KMS-11 (cell line): ENCODE data around the gene VTN.
A peak's percentile ranks its signal among the peaks of the same experiment; 100 is the strongest.
"Not testable (repeated sequence)": the region's sequence is repeated elsewhere in the genome, so short reads cannot be mapped to it uniquely, and the experiment has no call there.

Experiments
- H2AFZ ChIP-seq: fragments of 200-600 bp; sonication (generic); 2 replicates; pipeline ENCODE4 v1.6.1; 2016; ENCODE audit warnings: antibody characterized with exemption, mixed run types, low read depth
- H3K27ac ChIP-seq: fragments of 200-600 bp; sonication (generic); 2 replicates; pipeline ENCODE4 v1.6.1; 2016; ENCODE audit warnings: mild to moderate bottlenecking, mixed run types
- H3K27me3 ChIP-seq: fragments of 200-600 bp; sonication (generic); 2 replicates; pipeline ENCODE4 v1.6.1; 2017; ENCODE audit warnings: mild to moderate bottlenecking, low read depth, mixed run types, moderate library complexity; ENCODE audit not compliant: insufficient read depth
- H3K36me3 ChIP-seq: fragments of 200-600 bp; sonication (generic); 2 replicates; pipeline ENCODE4 v1.6.1; 2017; ENCODE audit warnings: mild to moderate bottlenecking, mixed run types; ENCODE audit not compliant: insufficient read depth
- H3K4me1 ChIP-seq: fragments of 200-600 bp; sonication (generic); 2 replicates; pipeline ENCODE4 v1.6.1; 2016; ENCODE audit warnings: mild to moderate bottlenecking, low read depth, mixed run types; ENCODE audit not compliant: poor library complexity, severe bottlenecking
- H3K4me2 ChIP-seq: fragments of 200-600 bp; sonication (generic); 2 replicates; pipeline ENCODE4 v1.7.0; 2016; ENCODE audit warnings: mild to moderate bottlenecking, mixed run types
- H3K4me3 ChIP-seq: fragments of 200-600 bp; sonication (generic); IDR thresholded peaks from 2 replicates; pipeline ENCODE4 v1.6.1; 2017; ENCODE audit warnings: low read depth, low read length, mixed read lengths; ENCODE audit not compliant: insufficient read depth
- H3K79me2 ChIP-seq: fragments of 200-600 bp; sonication (generic); 2 replicates; pipeline ENCODE4 v1.6.1; 2016; ENCODE audit warnings: low read depth, mixed run types; ENCODE audit not compliant: insufficient read depth
- H3K9ac ChIP-seq: fragments of 200-600 bp; sonication (generic); 2 replicates; pipeline ENCODE4 v1.6.1; 2016; ENCODE audit warnings: mild to moderate bottlenecking, mixed run types
- H4K20me1 ChIP-seq: fragments of 200-600 bp; sonication (generic); 2 replicates; pipeline ENCODE4 v1.6.1; 2016; ENCODE audit warnings: mild to moderate bottlenecking, mixed run types; ENCODE audit not compliant: insufficient read depth
- CTCF ChIP-seq: fragments of 200-600 bp; sonication (generic); conservative IDR thresholded peaks from 2 replicates; pipeline ENCODE4 v1.6.1; 2017; ENCODE audit warnings: low read depth, mild to moderate bottlenecking, antibody characterized with exemption, low read length, moderate library complexity, mixed read lengths

Gene VTN

GRCh38 chr17:28339431-28339830 is 30.7 kb downstream of the VTN start:
- H3K79me2 ChIP-seq, result no peaks in the 10 kb centered on the region; the same call in 1 of the 2 replicates
- H4K20me1 ChIP-seq, result no peaks in the 10 kb centered on the region
- TF ChIP-seq CTCF, result no peak
- no peak overlapping the region for H2AFZ ChIP-seq
- no peak overlapping the region for H3K4me2 ChIP-seq
- no peak overlapping the region for H3K9ac ChIP-seq
- no peaks in the 10 kb centered on the region for H3K36me3 ChIP-seq
- no peak overlapping the region for H3K27ac ChIP-seq
- no peak overlapping the region for H3K4me3 ChIP-seq
- H3K4me1 ChIP-seq, result peaks cover 10% of the 10 kb centered on the region
- H3K27me3 ChIP-seq, result no peaks in the 10 kb centered on the region

GRCh38 chr17:28338769-28339212 is 31.3 kb downstream of the VTN start:
- H3K79me2 ChIP-seq, H3K4me3 ChIP-seq, H3K27me3 ChIP-seq, H3K4me2 ChIP-seq, H3K9ac ChIP-seq, H2AFZ ChIP-seq, H4K20me1 ChIP-seq, H3K36me3 ChIP-seq, H3K27ac ChIP-seq: not testable (repeated sequence)
- peaks cover 15% of the 10 kb centered on the region for H3K4me1 ChIP-seq

GRCh38 chr17:28338056-28338768 is 31.9 kb downstream of the VTN start:
- H3K79me2 ChIP-seq, result no peaks in the 10 kb centered on the region; the same call in 1 of the 2 replicates
- no peak overlapping the region for H3K4me2 ChIP-seq
- no peak overlapping the region for H3K27ac ChIP-seq
- no peaks in the 10 kb centered on the region for H3K36me3 ChIP-seq
- no peaks in the 10 kb centered on the region for H3K27me3 ChIP-seq
- no peak overlapping the region for H2AFZ ChIP-seq
- H3K9ac ChIP-seq, result no peak overlapping the region
- no peak for TF ChIP-seq CTCF
- peaks cover 15% of the 10 kb centered on the region for H3K4me1 ChIP-seq
- no peak overlapping the region for H3K4me3 ChIP-seq
- H4K20me1 ChIP-seq, result no peaks in the 10 kb centered on the region

GRCh38 chr17:28335959-28336871 is 33.9 kb downstream of the VTN start:
- H3K27me3 ChIP-seq, result no peaks in the 10 kb centered on the region
- H4K20me1 ChIP-seq, result no peaks in the 10 kb centered on the region
- H3K4me1 ChIP-seq, result peaks cover 15% of the 10 kb centered on the region
- H3K36me3 ChIP-seq, result no peaks in the 10 kb centered on the region
- peak overlapping the region; percentile 74; the same call in 1 of the 2 replicates for H3K9ac ChIP-seq
- H3K4me3 ChIP-seq, result no peak overlapping the region
- H3K79me2 ChIP-seq, result no peaks in the 10 kb centered on the region; the same call in 1 of the 2 replicates
- no peak overlapping the region for H3K27ac ChIP-seq
- no peak for TF ChIP-seq CTCF
- H3K4me2 ChIP-seq, result peak overlapping the region; percentile 85
- H2AFZ ChIP-seq, result peak overlapping the region; percentile 74
